ENCODE data around the gene GPC6.

GRCh38 chr13:94169454-94170144 lies 943.0 kb downstream of the GPC6 start:
- no peak for TF ChIP-seq CTCF (IDR thresholded peaks at IDR 0.05)
- no peak for TF ChIP-seq GABPA (IDR thresholded peaks at IDR 0.05; ENCODE audit: low read depth)
- no peak for TF ChIP-seq SMC3 (IDR thresholded peaks at IDR 0.05; ENCODE audit: low read depth, low read length)
- no peak for TF ChIP-seq POLR2AphosphoS5 (IDR thresholded peaks at IDR 0.05; ENCODE audit: low read depth, low read length)
- no peak for TF ChIP-seq FOSL2 (IDR thresholded peaks at IDR 0.05; ENCODE audit: borderline replicate concordance, low read depth)
- no peak for TF ChIP-seq SIN3A (IDR thresholded peaks at IDR 0.05; ENCODE audit: borderline replicate concordance, low read depth, low read length)
- TF ChIP-seq REST (IDR thresholded peaks at IDR 0.05; ENCODE audit: low read depth, low read length): no peak
- no peak for TF ChIP-seq RAD21 (IDR thresholded peaks at IDR 0.05; ENCODE audit: low read length)
- no peak for TF ChIP-seq MXI1 (IDR thresholded peaks at IDR 0.05; ENCODE audit: low read depth, low read length)
- no peak for TF ChIP-seq GATA2 (CRISPR knock-in tag; IDR thresholded peaks at IDR 0.05)
- TF ChIP-seq RCOR1 (IDR thresholded peaks at IDR 0.05; ENCODE audit: low read length): no peak
- TF ChIP-seq EP300 (IDR thresholded peaks at IDR 0.05; ENCODE audit: borderline replicate concordance in 1 of 2, low read depth in 1 of 2, low read length in 1 of 2): no peak
- TF ChIP-seq TAF1 (IDR thresholded peaks at IDR 0.05; ENCODE audit: borderline replicate concordance, low read depth, low read length): no peak
